Activated CD4-positive, alpha-beta T cell treated with anti-CD3 and anti-CD28 coated beads, Interleukin-2, Interleukin-4, amounts not matched to agents 100 ng/mL and 50 ng/mL, durations not matched to agents 16 hours and 8 hours (primary cell): ENCODE data around the gene DPYSL3.

Source experiments
- DNase-seq: peaks from one replicate; pipeline ENCODE4 v3.0.0-alpha.2; 2020; ENCODE audit warnings: low spot score

DPYSL3 gene

GRCh38 chr5:147472664-147473475 is 37.0 kb downstream of the DPYSL3 start:
- DNase-seq = no peak

GRCh38 chr5:147467973-147468508 is 41.8 kb downstream of the DPYSL3 start:
- no peak for DNase-seq

GRCh38 chr5:147466360-147466980 is 43.4 kb downstream of the DPYSL3 start:
- no peak for DNase-seq

GRCh38 chr5:147465747-147466146 is 44.1 kb downstream of the DPYSL3 start:
- no peak for DNase-seq

GRCh38 chr5:147464211-147464610 is 45.7 kb downstream of the DPYSL3 start:
- no peak for DNase-seq

GRCh38 chr5:147461915-147462314 is 48.0 kb downstream of the DPYSL3 start:
- no peak for DNase-seq

GRCh38 chr5:147460380-147460779 is 49.5 kb downstream of the DPYSL3 start:
- no peak for DNase-seq

GRCh38 chr5:147458581-147458980 is 51.3 kb downstream of the DPYSL3 start:
- no peak for DNase-seq

GRCh38 chr5:147455822-147456450 is 53.9 kb downstream of the DPYSL3 start:
- no peak for DNase-seq

GRCh38 chr5:147454996-147455677 is 54.7 kb downstream of the DPYSL3 start:
- DNase-seq = no peak

- DNase-seq = peak; percentile 65
These were observed 55.7 kb downstream of the DPYSL3 start for GRCh38 chr5:147453875-147454814.

- no peak for DNase-seq
These were observed 57.6 kb downstream of the DPYSL3 start for GRCh38 chr5:147452165-147452811.

GRCh38 chr5:147451193-147451592 is 58.7 kb downstream of the DPYSL3 start:
- DNase-seq = no peak

- no peak for DNase-seq
These were observed 59.3 kb downstream of the DPYSL3 start for GRCh38 chr5:147450606-147451005.

GRCh38 chr5:147448766-147449165 is 61.1 kb downstream of the DPYSL3 start:
- DNase-seq = no peak

GRCh38 chr5:147446523-147446922 is 63.3 kb downstream of the DPYSL3 start:
- no peak for DNase-seq

- no peak for DNase-seq
These were observed 64.0 kb downstream of the DPYSL3 start for GRCh38 chr5:147445917-147446316.

GRCh38 chr5:147445090-147445489 is 64.8 kb downstream of the DPYSL3 start:
- no peak for DNase-seq

GRCh38 chr5:147442224-147442623 is 67.6 kb downstream of the DPYSL3 start:
- no peak for DNase-seq

GRCh38 chr5:147441191-147441695 is 68.6 kb downstream of the DPYSL3 start:
- DNase-seq = no peak
